GM19463 (cell line): ENCODE results near the gene ZNF350.
"Not testable (repeated sequence)": the region's sequence is repeated elsewhere in the genome, so short reads cannot be mapped to it uniquely, and the experiment has no call there.

Source experiments
- ATAC-seq: cut with Tn5 transposase; IDR thresholded peaks from one replicate; pipeline ENCODE4 v1.9.1; 2021; ENCODE audit warnings: mild to moderate bottlenecking, moderate library complexity; ENCODE audit not compliant: unreplicated experiment

The ZNF350 gene

GRCh38 chr19:51975787-51976186 is 10.9 kb downstream of the ZNF350 start:
- not testable (repeated sequence) for ATAC-seq

- ATAC-seq, result no peak
These were observed 15.0 kb downstream of the ZNF350 start for GRCh38 chr19:51971624-51972023.

DNA sequence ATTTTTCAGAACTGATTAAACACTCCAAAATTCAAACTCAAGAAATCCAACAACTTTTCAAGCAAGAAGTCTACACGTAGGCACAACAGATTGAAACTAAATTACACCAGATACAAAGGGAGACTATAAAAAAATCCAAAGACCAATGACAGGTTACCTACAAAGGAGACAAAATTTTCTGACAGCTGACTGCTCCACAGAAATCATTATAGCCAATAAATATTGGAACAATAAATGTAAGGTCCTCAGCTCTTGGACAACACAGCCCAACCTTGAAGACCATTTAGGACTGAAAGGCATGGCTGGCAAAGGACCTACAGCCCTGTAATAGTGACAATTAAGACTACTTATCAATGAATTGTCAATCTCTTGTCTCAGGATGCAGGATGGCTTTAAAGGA is 15.9 kb downstream of the ZNF350 start:
- no peak for ATAC-seq

- no peak for ATAC-seq
These were observed 21.1 kb downstream of the ZNF350 start for GRCh38 chr19:51965583-51965982.

GRCh38 chr19:51960621-51961233 is 25.9 kb downstream of the ZNF350 start:
- not testable (repeated sequence) for ATAC-seq

DNA sequence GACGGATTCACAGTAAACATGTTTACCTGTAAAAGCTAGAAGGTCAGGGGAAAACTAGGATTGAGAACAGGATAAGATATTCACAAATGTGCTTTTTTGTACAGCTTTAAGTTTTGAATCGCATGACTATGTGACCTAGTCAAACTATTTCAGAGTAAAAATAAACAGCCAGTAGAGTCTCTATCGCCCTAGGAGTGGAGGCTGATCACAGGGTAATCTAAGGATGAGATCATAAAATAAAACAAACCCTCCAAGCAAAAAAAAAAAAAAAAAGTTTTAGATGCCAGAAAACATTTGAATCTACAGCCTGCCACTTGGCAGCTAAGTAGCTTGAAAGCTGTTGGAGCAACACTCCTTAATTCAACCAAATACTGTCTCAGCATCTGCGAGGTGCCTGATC is 26.8 kb downstream of the ZNF350 start:
- no peak for ATAC-seq

DNA sequence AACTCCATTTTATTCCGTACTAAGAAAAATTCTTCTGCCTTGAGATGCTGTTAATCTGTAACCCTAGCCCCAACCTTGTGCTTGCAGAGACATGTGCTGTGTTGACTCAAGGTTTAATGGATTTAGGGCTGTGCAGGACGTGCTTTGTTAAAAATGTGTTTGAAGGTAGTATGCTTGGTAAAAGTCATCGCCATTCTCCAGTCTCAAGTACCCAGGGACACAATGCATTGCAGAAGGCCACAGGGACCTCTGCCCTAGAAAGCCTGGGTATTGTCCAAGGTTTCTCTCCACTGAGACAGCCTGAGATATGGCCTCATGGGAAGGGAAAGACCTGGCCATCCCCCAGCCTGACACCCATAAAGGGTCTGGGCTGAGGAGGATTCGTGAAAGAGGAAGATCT is 28.8 kb downstream of the ZNF350 start:
- ATAC-seq, result not testable (repeated sequence)

DNA sequence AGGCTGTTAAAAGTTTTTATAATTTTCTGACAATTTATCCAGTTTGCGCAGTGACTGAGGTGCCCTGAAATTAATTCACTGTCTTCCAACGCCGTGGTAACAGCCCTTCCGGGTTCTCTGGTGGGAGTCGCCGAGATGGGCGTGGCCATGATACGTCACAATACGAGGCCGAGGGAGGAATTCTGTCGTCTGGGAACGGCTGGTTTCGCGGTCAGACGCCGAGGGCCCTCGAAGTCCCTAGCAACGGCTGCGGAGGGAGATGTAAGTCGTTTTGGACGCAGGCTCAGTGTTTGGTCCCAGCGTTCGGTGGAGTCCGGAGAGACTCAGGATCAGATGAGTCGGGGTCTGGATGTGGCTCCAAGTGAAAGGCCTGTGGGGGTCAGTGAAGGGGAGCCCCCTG is 37.7 kb downstream of the ZNF350 start:
- no peak for ATAC-seq

DNA sequence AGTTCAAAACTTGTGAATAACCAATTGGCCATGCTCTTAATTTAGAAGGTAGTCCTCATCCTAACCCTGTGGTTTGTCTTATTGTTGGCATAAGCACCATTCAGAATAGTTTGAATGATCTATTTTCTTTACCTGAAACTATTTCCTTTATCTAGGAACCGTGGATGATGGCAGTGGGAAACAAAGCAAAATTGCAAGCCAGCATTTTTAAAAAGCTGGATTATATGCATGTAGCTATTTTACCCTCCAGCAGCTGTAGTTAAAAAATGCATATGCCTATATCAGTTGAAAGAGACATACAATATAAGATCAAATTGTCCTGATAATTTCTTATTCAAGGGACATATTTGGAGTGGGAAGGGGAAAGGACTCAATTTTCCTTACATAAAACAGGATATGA is 40.0 kb downstream of the ZNF350 start:
- ATAC-seq, result no peak

- no peak for ATAC-seq
These were observed 41.7 kb downstream of the ZNF350 start for GRCh38 chr19:51944798-51945552.

DNA sequence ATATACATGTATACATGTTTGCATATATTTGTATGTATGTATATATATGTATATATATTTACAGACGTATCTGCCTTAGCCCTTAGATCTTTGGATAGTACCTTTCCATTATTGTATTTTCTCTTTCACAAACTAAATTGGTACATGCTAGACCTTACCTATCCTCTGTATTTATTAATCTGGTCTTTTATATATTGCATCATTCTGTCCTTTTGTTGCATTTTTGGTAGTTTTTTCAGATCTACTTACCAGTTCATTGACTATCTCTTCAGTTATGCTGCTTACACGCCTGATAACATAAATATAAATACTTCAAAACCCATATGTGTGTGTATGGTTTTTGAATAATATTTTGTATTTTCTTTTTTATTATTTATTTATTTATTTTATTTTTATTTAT is 47.7 kb downstream of the ZNF350 start:
- no peak for ATAC-seq

GRCh38 chr19:51931921-51932320 is 54.7 kb downstream of the ZNF350 start:
- ATAC-seq, result no peak

GRCh38 chr19:51927859-51928258 is 58.8 kb downstream of the ZNF350 start:
- no peak for ATAC-seq

DNA sequence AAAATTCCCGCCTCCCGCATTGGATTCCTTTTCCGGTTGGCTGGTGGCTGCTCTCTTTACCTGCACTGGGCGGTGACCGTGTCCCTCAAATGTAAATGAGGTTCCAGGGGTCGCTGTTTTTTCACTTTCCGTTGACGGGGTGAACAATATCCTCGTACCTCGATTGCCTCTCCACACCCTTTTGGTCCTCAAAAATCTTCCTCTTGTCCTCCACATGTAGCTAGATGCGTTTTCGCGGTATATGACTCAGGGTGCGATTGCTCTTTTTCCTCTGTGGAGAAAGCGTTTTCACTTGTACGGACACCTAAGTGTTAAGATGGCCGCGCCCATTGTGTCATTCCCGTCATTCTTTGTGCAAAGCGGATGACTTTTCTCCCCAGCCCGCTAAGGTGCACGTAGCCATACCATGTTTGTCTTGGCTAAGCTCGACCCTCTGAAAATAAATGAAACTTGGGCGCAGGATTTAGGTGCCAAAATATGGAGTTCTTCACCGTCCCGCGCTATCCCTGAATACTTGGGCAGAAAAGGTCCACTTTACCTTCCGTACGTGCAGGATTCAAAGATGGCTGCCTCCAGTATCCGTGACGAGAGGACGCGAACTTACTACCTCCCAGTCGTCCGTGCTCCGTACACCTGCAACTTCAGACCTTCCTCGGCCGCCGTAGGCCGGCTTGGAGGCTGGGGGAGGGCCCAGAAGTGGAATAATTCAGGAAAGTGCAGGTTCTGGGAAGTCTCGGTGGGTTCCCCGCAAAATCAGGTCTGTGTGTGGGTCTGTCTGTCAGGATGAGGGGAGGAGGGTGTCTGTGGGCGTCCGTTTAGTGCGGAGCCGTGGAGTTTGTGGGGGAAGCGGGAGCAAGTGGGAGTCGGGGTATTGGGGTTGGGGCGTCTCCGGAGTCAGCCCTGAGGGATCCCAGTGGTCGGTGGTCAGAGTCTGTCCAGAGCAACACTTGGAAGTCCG is 59.6 kb downstream of the ZNF350 start, which contains the start of gene ZNF613:
Gene ZNF613, plus strand, starts transcription at position 689 of the 958 bp plus-strand sequence. CDS start 8,749 bp downstream, outside the sequence.
- ATAC-seq, result peak; percentile 84

- ATAC-seq, result no peak
These were observed 60.2 kb downstream of the ZNF350 start for GRCh38 chr19:51926426-51926783.

DNA sequence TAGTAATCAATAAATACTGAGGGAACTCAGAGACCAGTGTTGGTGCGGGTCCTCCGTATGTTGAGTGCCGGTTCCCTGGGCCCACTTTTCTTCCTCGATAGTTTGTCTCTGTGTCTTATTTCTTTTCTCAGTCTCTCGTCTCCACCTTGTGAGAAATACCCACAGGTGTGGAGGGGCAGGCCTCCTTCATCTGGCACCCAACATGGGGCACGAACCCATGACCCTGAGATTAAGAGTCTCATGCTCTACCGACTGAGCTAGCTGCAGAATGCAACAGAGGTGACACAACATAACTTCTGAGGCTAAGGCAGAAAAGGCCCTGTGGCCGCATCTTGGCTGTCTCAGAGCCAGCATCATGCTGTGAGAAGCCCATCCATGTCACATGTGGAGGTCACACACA is 64.7 kb downstream of the ZNF350 start:
- no peak for ATAC-seq

DNA sequence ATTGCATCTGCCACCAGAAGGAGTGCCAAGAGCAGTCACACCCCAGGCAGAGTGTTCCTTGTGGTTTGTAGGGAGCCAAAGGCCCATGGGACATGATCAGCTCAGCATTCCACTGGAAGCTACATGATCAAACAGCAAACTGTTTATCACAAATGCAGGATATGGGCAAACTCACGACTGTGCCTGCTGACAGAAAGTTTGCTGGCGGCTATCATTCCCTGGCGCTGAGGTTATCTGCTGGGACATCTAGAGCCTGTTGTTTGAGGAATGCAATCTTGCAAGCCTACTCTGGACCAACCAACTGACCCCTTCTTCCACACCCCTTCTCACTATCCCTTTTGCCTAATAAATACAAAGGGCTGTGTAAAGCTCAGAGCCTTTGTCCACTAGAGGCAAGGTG is 67.0 kb downstream of the ZNF350 start:
- no peak for ATAC-seq

- no peak for ATAC-seq
These were observed 70.5 kb downstream of the ZNF350 start for GRCh38 chr19:51916167-51916566.

DNA sequence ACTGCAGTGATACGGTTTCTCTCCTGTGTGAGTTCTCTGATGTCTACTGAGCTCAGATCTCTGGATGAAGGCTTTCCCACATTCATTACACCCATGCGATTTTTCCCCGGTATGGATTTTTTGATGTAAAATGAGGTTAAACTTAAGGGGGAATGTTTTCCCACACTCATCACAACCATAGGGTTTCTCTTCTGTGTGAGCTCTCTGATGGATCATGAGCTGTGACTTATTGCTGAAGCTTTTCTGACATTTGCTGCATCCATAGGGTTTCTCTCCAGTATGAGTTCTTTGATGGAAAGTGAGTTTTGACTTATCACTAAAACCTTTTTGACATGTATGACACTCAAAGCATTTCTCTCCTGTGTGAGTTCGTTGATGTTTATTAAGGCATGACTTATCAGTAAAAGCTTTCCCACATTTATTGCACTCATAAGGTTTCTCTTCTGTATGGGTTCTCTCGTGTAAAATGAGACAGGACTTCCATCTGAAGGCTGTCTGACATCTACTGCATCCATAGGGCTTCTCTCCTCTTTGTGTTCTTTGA is 71.2 kb downstream of the ZNF350 start:
- ATAC-seq, result no peak
